Left cardiac atrium (tissue), 4 donors: ENCODE measurements around the gene BIRC6. TPM values are rescaled to one million over a fixed set of nuclear protein-coding genes. Genes with fewer than 3 reads are reported as not detected.
A peak's percentile ranks its signal among the peaks of the same experiment; 100 is the strongest.
"Not testable (repeated sequence)": the region's sequence is repeated elsewhere in the genome, so short reads cannot be mapped to it uniquely, and the experiment has no call there.

ENCODE experiments used
- ATAC-seq, 2 donors: fragments of 200-7000 bp; cut with Tn5 transposase; one replicate each; pipeline ENCODE4 v1.9.1; 2020; ENCODE audit warnings: mild to moderate bottlenecking in 2 of 2, moderate library complexity in 2 of 2
- DNase-seq: peaks from one replicate; pipeline ENCODE4 v3.0.0-alpha.2; 2020
- intact Hi-C, 2 donors: fragments of 100-400 bp; cut with DNase I; formaldehyde crosslinking; loops; one replicate each; pipeline versions ENCODE4 v1.14.1 to v1.15.1; 2022 to 2023
- total RNA-seq, 2 donors: library from RNA; stranded (reverse); fragmentation: NEBNext Ultra II Directional; extraction: Animal tissue kit (Norgen Biotek cat#: 25700); gene quantifications; one replicate each; pipeline ENCODE4 v1.2.1, GENCODE V29; 2021
- donor health status: DM: no; HTN: yes; CAD: no.
- donor health status: DM: no; HTN: yes; CAD: no; lungs with severe emphysema.
- donor health status: DM: yes; HTN: yes; CAD: no.
- donor health status: Dilated cardiomyopathy.

Gene BIRC6
- total RNA-seq, 2 donors from 2014 or later = 38.6 to 52.5 TPM

GRCh38 chr2:32482471-32482870, 125.6 kb downstream of the BIRC6 start:
- ATAC-seq (no peak), DNase-seq (no peak)
- intact Hi-C loops = no loop called here

- DNase-seq = no peak
- ATAC-seq = peak in 1 of 2 donors; percentile 91
- intact Hi-C loops = loop anchor here in 1 of 2 donors (5.0 kb wide), 1 partner anchor 37 kb away; no protein-coding TSS in a partner anchor
These were observed 128.1 kb downstream of the BIRC6 start for GRCh38 chr2:32484937-32485336.

- intact Hi-C loops = loop anchor here in 1 of 2 donors (5.0 kb wide), 1 partner anchor 37 kb away; no protein-coding TSS in a partner anchor
- DNase-seq = no peak
- ATAC-seq = no peak
These were observed 128.6 kb downstream of the BIRC6 start for GRCh38 chr2:32485399-32485798.

GRCh38 chr2:32489061-32489460, 132.2 kb downstream of the BIRC6 start:
- ATAC-seq (no peak), DNase-seq (no peak)
- intact Hi-C loops = loop anchor here in 1 of 2 donors (5.0 kb wide), 1 partner anchor 33 kb away; no protein-coding TSS in a partner anchor

GRCh38 chr2:32491346-32491745, 134.5 kb downstream of the BIRC6 start:
- intact Hi-C loops = no loop called here
- DNase-seq = no peak
- ATAC-seq = no peak

- no peak for ATAC-seq
- intact Hi-C loops = no loop called here
- no peak for DNase-seq
These were observed 138.3 kb downstream of the BIRC6 start for GRCh38 chr2:32495139-32495538.

GRCh38 chr2:32496662-32497061, 139.8 kb downstream of the BIRC6 start:
- intact Hi-C loops = no loop called here
- DNase-seq (no peak), ATAC-seq (no peak)

GRCh38 chr2:32498306-32498705, 141.5 kb downstream of the BIRC6 start:
- intact Hi-C loops = no loop called here
- no peak for ATAC-seq
- DNase-seq = no peak

GRCh38 chr2:32502941-32503340, 146.1 kb downstream of the BIRC6 start:
- no peak for ATAC-seq
- DNase-seq = no peak
- intact Hi-C loops = no loop called here

- intact Hi-C loops = no loop called here
- no peak for DNase-seq
- no peak for ATAC-seq
These were observed 148.2 kb downstream of the BIRC6 start for GRCh38 chr2:32504877-32505478.

GRCh38 chr2:32506446-32506845, 149.6 kb downstream of the BIRC6 start:
- no peak for ATAC-seq
- intact Hi-C loops = no loop called here

GRCh38 chr2:32514946-32515345, 158.1 kb downstream of the BIRC6 start:
- intact Hi-C loops = no loop called here
- ATAC-seq (no peak), DNase-seq (no peak)

More at GRCh38 chr2:32506446-32506845, 149.6 kb downstream of the BIRC6 start:
- no peak for DNase-seq

- DNase-seq (no peak), ATAC-seq (no peak)
- intact Hi-C loops = no loop called here
These were observed 159.7 kb downstream of the BIRC6 start for GRCh38 chr2:32516567-32516966.

- ATAC-seq (no peak), DNase-seq (no peak)
- intact Hi-C loops = loop anchor here in 1 of 2 donors (5.0 kb wide), 1 partner anchor 35 kb away; no protein-coding TSS in a partner anchor
These were observed 165.9 kb downstream of the BIRC6 start for GRCh38 chr2:32522770-32523169.

GRCh38 chr2:32523686-32524085, 166.9 kb downstream of the BIRC6 start:
- intact Hi-C loops = loop anchor here in 1 of 2 donors (5.0 kb wide), 1 partner anchor 36 kb away; no protein-coding TSS in a partner anchor

GRCh38 chr2:32532341-32532740, 175.5 kb downstream of the BIRC6 start:
- DNase-seq (no peak), ATAC-seq (no peak)
- intact Hi-C loops = no loop called here

More at GRCh38 chr2:32523686-32524085, 166.9 kb downstream of the BIRC6 start:
- no peak for ATAC-seq
- no peak for DNase-seq

GRCh38 chr2:32532961-32533360, 176.1 kb downstream of the BIRC6 start:
- no peak for ATAC-seq
- intact Hi-C loops = no loop called here
- DNase-seq = no peak

GRCh38 chr2:32534831-32535230, 178.0 kb downstream of the BIRC6 start:
- no peak for DNase-seq
- intact Hi-C loops = no loop called here
- no peak for ATAC-seq

- ATAC-seq (no peak), DNase-seq (no peak)
- intact Hi-C loops = no loop called here
These were observed 181.9 kb downstream of the BIRC6 start for GRCh38 chr2:32538735-32539134.

- not testable (repeated sequence) for DNase-seq, ATAC-seq
- intact Hi-C loops = loop anchor here in 1 of 2 donors (10.0 kb wide), 1 partner anchor 482 kb away; no protein-coding TSS in a partner anchor
These were observed 195.7 kb downstream of the BIRC6 start for GRCh38 chr2:32552483-32552882.
